Type B pancreatic cell (in vitro differentiated cells): ENCODE data around the gene FABP2. TPM values are rescaled to one million over a fixed set of nuclear protein-coding genes. Genes with fewer than 3 reads are reported as not detected.
A peak's percentile ranks its signal among the peaks of the same experiment; 100 is the strongest.

Experiments used
- DNase-seq: peaks from one replicate; pipeline ENCODE4 v3.0.0; 2021; ENCODE audit warnings: mixed read lengths; ENCODE audit not compliant: unreplicated experiment; ENCODE audit errors: extremely low spot score
- H3K27ac Mint-ChIP-seq: 2 replicates; pipeline ENCODE4 v1.8.0; 2021; ENCODE audit warnings: mild to moderate bottlenecking, mixed read lengths
- H3K27me3 Mint-ChIP-seq: 2 replicates; pipeline ENCODE4 v1.8.0; 2021; ENCODE audit warnings: mixed read lengths
- H3K36me3 Mint-ChIP-seq: 2 replicates; pipeline ENCODE4 v1.8.0; 2021; ENCODE audit warnings: mixed read lengths
- H3K4me1 Mint-ChIP-seq: one replicate; pipeline ENCODE4 v1.8.0; 2021; ENCODE audit warnings: mixed read lengths; ENCODE audit not compliant: unreplicated experiment
- H3K4me3 Mint-ChIP-seq: 2 replicates; pipeline ENCODE4 v1.8.0; 2021; ENCODE audit warnings: mild to moderate bottlenecking, mixed read lengths
- H3K9me3 Mint-ChIP-seq: 2 replicates; pipeline ENCODE4 v1.8.0; 2021; ENCODE audit warnings: mixed read lengths
- CTCF ChIP-seq: fragments of 200-600 bp; sonication (generic); conservative IDR thresholded peaks from 2 replicates; pipeline ENCODE4 v1.5.0; 2021; ENCODE audit warnings: antibody characterized with exemption, mild to moderate bottlenecking
- total RNA-seq: library from RNA; stranded (reverse); gene quantifications from 2 replicates; pipeline ENCODE4 v1.2.1, GENCODE V29; 2021; ENCODE audit warnings: low replicate concordance

FABP2 gene
- total RNA-seq, 1 donor from 2014 or later = 4.1 TPM

- Mint-ChIP-seq H3K4me1 (peaks cover 11% of the 10 kb centered on the region), H3K4me3 (peak overlapping the region; percentile 65), H3K36me3 (peaks cover 16% of the 10 kb centered on the region)
Observed at GRCh38 chr4:119303587-119304305, 18.2 kb downstream of the FABP2 start.

GRCh38 chr4:119302073-119302832 is 19.7 kb downstream of the FABP2 start:
- DNase-seq = no peak
- peak overlapping the region; percentile 100 for H3K27ac Mint-ChIP-seq
- peak overlapping the region; percentile 21 for H3K4me3 Mint-ChIP-seq
- H3K9me3 Mint-ChIP-seq = peaks cover 6% of the 10 kb centered on the region
- H3K27me3 Mint-ChIP-seq = no peaks in the 10 kb centered on the region
- no peak for TF ChIP-seq CTCF
- peaks cover 25% of the 10 kb centered on the region for H3K36me3 Mint-ChIP-seq
- peaks cover 19% of the 10 kb centered on the region for H3K4me1 Mint-ChIP-seq

More at GRCh38 chr4:119303587-119304305, 18.2 kb downstream of the FABP2 start:
- no peak for TF ChIP-seq CTCF
- Mint-ChIP-seq H3K9me3 (peaks cover 6% of the 10 kb centered on the region), H3K27me3 (no peaks in the 10 kb centered on the region), H3K27ac (peak overlapping the region; percentile 62)
- no peak for DNase-seq

GRCh38 chr4:119300101-119300978 is 21.6 kb downstream of the FABP2 start:
- peaks cover 31% of the 10 kb centered on the region for H3K36me3 Mint-ChIP-seq
- DNase-seq = peak; percentile 94
- peak overlapping the region; percentile 98 for H3K4me3 Mint-ChIP-seq
- peaks cover 23% of the 10 kb centered on the region for H3K4me1 Mint-ChIP-seq
- peaks cover 6% of the 10 kb centered on the region for H3K9me3 Mint-ChIP-seq
- TF ChIP-seq CTCF = no peak
- H3K27ac Mint-ChIP-seq = peak overlapping the region; percentile 100
- H3K27me3 Mint-ChIP-seq = no peaks in the 10 kb centered on the region

- Mint-ChIP-seq H3K27me3 (no peaks in the 10 kb centered on the region), H3K36me3 (peaks cover 31% of the 10 kb centered on the region), H3K4me3 (peak overlapping the region; percentile 98), H3K27ac (peak overlapping the region; percentile 100), H3K4me1 (peaks cover 23% of the 10 kb centered on the region), H3K9me3 (peaks cover 6% of the 10 kb centered on the region)
- DNase-seq = no peak
- TF ChIP-seq CTCF = no peak
Observed at GRCh38 chr4:119299741-119300100, 22.2 kb downstream of the FABP2 start.

GRCh38 chr4:119299260-119299671 is 22.7 kb downstream of the FABP2 start:
- peaks cover 31% of the 10 kb centered on the region for H3K36me3 Mint-ChIP-seq
- peaks cover 6% of the 10 kb centered on the region for H3K9me3 Mint-ChIP-seq
- TF ChIP-seq CTCF = no peak
- no peak for DNase-seq
- peak overlapping the region; percentile 98 for H3K4me3 Mint-ChIP-seq
- no peaks in the 10 kb centered on the region for H3K27me3 Mint-ChIP-seq
- peaks cover 23% of the 10 kb centered on the region for H3K4me1 Mint-ChIP-seq
- H3K27ac Mint-ChIP-seq = peak overlapping the region; percentile 100
